PFSK-1 (cell line): ENCODE data around the gene KRT10.

Experiments used
- FOXP2 ChIP-seq: optimal IDR thresholded peaks from 2 replicates; pipeline ENCODE3; 2011; ENCODE audit warnings: borderline replicate concordance, control low read depth, inconsistent platforms; ENCODE audit not compliant: insufficient read depth; ENCODE audit errors: extremely low read length, extremely low read depth
- POLR2AphosphoS5 ChIP-seq: IDR thresholded peaks from 2 replicates; pipeline ENCODE4 v1.6.1; 2012; ENCODE audit warnings: low read depth, mild to moderate bottlenecking, control low read depth, low read length, moderate library complexity
- REST ChIP-seq, 2 experiments: IDR thresholded peaks; 2 replicates each; pipeline versions ENCODE4 v1.6.1 to v1.8.0; 2011 to 2012; ENCODE audit warnings: low read depth in 2 of 2, low read length in 2 of 2, control low read depth in 1 of 2, inconsistent platforms in 1 of 2, mild to moderate bottlenecking in 1 of 2, moderate library complexity in 1 of 2; ENCODE audit not compliant: insufficient read depth in 1 of 2
- SIN3A ChIP-seq: IDR thresholded peaks from 2 replicates; pipeline ENCODE4 v1.6.1; 2012; ENCODE audit warnings: mild to moderate bottlenecking, low read length, moderate library complexity, borderline replicate concordance; ENCODE audit not compliant: insufficient read depth
- TAF1 ChIP-seq: IDR thresholded peaks from 2 replicates; pipeline ENCODE4 v1.6.1; 2012; ENCODE audit warnings: low read length, control low read depth, borderline replicate concordance; ENCODE audit not compliant: insufficient read depth

The KRT10 gene

GRCh38 chr17:40854175-40854814 is 31.9 kb upstream of the KRT10 start:
- TF ChIP-seq SIN3A (no peak), FOXP2 (no peak), TAF1 (no peak), REST (IDR thresholded peaks at IDR 0.05; ENCODE audit: insufficient read depth in 1 of 2, low read depth in 2 of 2, low read length in 2 of 2) (no peak), POLR2AphosphoS5 (no peak)

GRCh38 chr17:40852364-40852763 is 29.9 kb upstream of the KRT10 start:
- TF ChIP-seq FOXP2 = no peak
- TF ChIP-seq SIN3A = no peak
- no peak for TF ChIP-seq POLR2AphosphoS5
- no peak for TF ChIP-seq REST (IDR thresholded peaks at IDR 0.05; ENCODE audit: insufficient read depth in 1 of 2, low read depth in 2 of 2, low read length in 2 of 2)
- no peak for TF ChIP-seq TAF1

- TF ChIP-seq FOXP2 (no peak), TAF1 (no peak), SIN3A (no peak), POLR2AphosphoS5 (no peak), REST (IDR thresholded peaks at IDR 0.05; ENCODE audit: insufficient read depth in 1 of 2, low read depth in 2 of 2, low read length in 2 of 2) (no peak)
These were observed 28.0 kb upstream of the KRT10 start for GRCh38 chr17:40850293-40850972.

GRCh38 chr17:40849723-40850122 is 27.3 kb upstream of the KRT10 start:
- TF ChIP-seq FOXP2 (no peak), REST (IDR thresholded peaks at IDR 0.05; ENCODE audit: insufficient read depth in 1 of 2, low read depth in 2 of 2, low read length in 2 of 2) (no peak), POLR2AphosphoS5 (no peak), SIN3A (no peak), TAF1 (no peak)
